ENCODE results near the gene PSMB7.

PSMB7 gene

GRCh38 chr9:124403246-124403645 is 12.0 kb downstream of the PSMB7 start:
- DNase-seq = no peak

GRCh38 chr9:124399968-124400940 is 15.0 kb downstream of the PSMB7 start:
- DNase-seq = no peak

GRCh38 chr9:124399323-124399967 is 15.8 kb downstream of the PSMB7 start:
- no peak for DNase-seq

- DNase-seq = no peak
Observed at GRCh38 chr9:124398191-124398935, 16.9 kb downstream of the PSMB7 start.

- DNase-seq = no peak
Observed at GRCh38 chr9:124395826-124396225, 19.4 kb downstream of the PSMB7 start.

GRCh38 chr9:124394596-124394995 is 20.6 kb downstream of the PSMB7 start:
- no peak for DNase-seq

- DNase-seq = no peak
Observed at GRCh38 chr9:124394167-124394566, 21.1 kb downstream of the PSMB7 start.

- no peak for DNase-seq
Observed at GRCh38 chr9:124392871-124393460, 22.3 kb downstream of the PSMB7 start.

GRCh38 chr9:124392254-124392870 is 22.9 kb downstream of the PSMB7 start:
- DNase-seq = no peak

GRCh38 chr9:124390794-124391658 is 24.2 kb downstream of the PSMB7 start:
- no peak for DNase-seq

GRCh38 chr9:124389146-124389939 is 25.9 kb downstream of the PSMB7 start:
- DNase-seq = no peak

- DNase-seq = no peak
Observed at GRCh38 chr9:124388275-124389048, 26.8 kb downstream of the PSMB7 start.

- no peak for DNase-seq
Observed at GRCh38 chr9:124386201-124386600, 29.0 kb downstream of the PSMB7 start.

GRCh38 chr9:124385623-124386022 is 29.6 kb downstream of the PSMB7 start:
- DNase-seq = no peak

- DNase-seq = no peak
Observed at GRCh38 chr9:124384846-124385245, 30.4 kb downstream of the PSMB7 start.

- DNase-seq = no peak
Observed at GRCh38 chr9:124384210-124384609, 31.0 kb downstream of the PSMB7 start.

- DNase-seq = peak; percentile 30
Observed at GRCh38 chr9:124381170-124381945, 33.9 kb downstream of the PSMB7 start.

GRCh38 chr9:124377551-124378406 is 37.5 kb downstream of the PSMB7 start:
- DNase-seq = no peak

Data from NK-92 treated with Interleukin-12 subunit alpha and Interleukin-12 subunit beta, amount 100 ng/mL, for 24 hours (cell line).